ENCODE results near the gene ELAVL3. TPM values are rescaled to one million over a fixed set of nuclear protein-coding genes. Genes with fewer than 3 reads are reported as not detected.
"Not testable (repeated sequence)": the region's sequence is repeated elsewhere in the genome, so short reads cannot be mapped to it uniquely, and the experiment has no call there.

ELAVL3 gene
- total RNA-seq, 4 donors from 2014 or later: not detected

DNA sequence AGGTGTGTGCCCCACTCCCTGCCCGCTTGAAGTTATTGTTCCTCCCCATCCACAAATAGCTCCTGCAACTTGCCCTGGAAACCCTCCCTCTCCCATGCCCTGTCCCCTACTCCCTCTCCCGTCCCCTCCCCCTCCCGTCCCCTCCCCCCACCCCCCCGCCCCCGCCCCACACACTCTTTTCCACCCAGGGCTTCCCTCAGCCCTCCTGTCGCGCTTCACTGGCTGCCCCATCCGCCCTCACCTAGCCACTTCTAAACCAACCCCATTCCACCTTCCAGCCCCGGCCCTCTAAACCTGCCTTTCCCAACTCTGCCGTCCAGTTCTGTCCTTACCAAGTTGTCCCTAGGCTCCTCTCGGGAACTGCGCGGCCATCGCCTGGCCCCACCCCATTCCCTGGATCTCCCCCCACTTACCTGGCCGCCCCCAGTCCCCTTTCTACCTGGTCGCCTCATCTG lies 62.7 kb downstream of the ELAVL3 start:
- WGBS, 2 donors: 14 to 15% methylated on average over 15 to 16 of the region's 16 CpGs
- intact Hi-C loops (cut with DNase I; ENCODE audit: low total_unique reads): no loop called here
- no peak overlapping the region for H3K4me3 ChIP-seq (ENCODE audit: low read depth, poor library complexity, severe bottlenecking)
- TF ChIP-seq, protein P1, sequence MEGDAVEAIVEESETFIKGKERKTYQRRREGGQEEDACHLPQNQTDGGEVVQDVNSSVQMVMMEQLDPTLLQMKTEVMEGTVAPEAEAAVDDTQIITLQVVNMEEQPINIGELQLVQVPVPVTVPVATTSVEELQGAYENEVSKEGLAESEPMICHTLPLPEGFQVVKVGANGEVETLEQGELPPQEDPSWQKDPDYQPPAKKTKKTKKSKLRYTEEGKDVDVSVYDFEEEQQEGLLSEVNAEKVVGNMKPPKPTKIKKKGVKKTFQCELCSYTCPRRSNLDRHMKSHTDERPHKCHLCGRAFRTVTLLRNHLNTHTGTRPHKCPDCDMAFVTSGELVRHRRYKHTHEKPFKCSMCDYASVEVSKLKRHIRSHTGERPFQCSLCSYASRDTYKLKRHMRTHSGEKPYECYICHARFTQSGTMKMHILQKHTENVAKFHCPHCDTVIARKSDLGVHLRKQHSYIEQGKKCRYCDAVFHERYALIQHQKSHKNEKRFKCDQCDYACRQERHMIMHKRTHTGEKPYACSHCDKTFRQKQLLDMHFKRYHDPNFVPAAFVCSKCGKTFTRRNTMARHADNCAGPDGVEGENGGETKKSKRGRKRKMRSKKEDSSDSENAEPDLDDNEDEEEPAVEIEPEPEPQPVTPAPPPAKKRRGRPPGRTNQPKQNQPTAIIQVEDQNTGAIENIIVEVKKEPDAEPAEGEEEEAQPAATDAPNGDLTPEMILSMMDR (IDR thresholded peaks at IDR 0.05): no peak
- no peak for TF ChIP-seq POLR2A (IDR thresholded peaks at IDR 0.05)
- no peak for DNase-seq (ENCODE audit: low spot score in 2 of 2)

- intact Hi-C loops (cut with DNase I; ENCODE audit: low total_unique reads): no loop called here
- 93 to 94% methylated on average over 17 of the region's 17 CpGs for WGBS, 2 donors
- TF ChIP-seq POLR2A (IDR thresholded peaks at IDR 0.05): no peak
- TF ChIP-seq, protein P1 (IDR thresholded peaks at IDR 0.05): no peak
- no peak for DNase-seq (ENCODE audit: low spot score in 2 of 2)
- no peak overlapping the region for H3K4me3 ChIP-seq (ENCODE audit: low read depth, poor library complexity, severe bottlenecking)
Observed at GRCh38 chr19:11416346-11417052, 64.3 kb downstream of the ELAVL3 start.

- 53 to 67% methylated on average over 2 of the region's 2 CpGs for WGBS, 2 donors
- DNase-seq (ENCODE audit: low spot score in 2 of 2): no peak
- no peak overlapping the region for H3K4me3 ChIP-seq (ENCODE audit: low read depth, poor library complexity, severe bottlenecking)
- intact Hi-C loops (cut with DNase I; ENCODE audit: low total_unique reads): no loop called here
- TF ChIP-seq, protein P1 (IDR thresholded peaks at IDR 0.05): no peak
- TF ChIP-seq POLR2A (IDR thresholded peaks at IDR 0.05): no peak
Observed at GRCh38 chr19:11414544-11414943, 66.3 kb downstream of the ELAVL3 start.

GRCh38 chr19:11410682-11411081 lies 70.2 kb downstream of the ELAVL3 start:
- no peak for TF ChIP-seq POLR2A (IDR thresholded peaks at IDR 0.05)
- TF ChIP-seq, protein P1 (IDR thresholded peaks at IDR 0.05): no peak
- no peak overlapping the region for H3K4me3 ChIP-seq (ENCODE audit: low read depth, poor library complexity, severe bottlenecking)
- WGBS, 2 donors: 63 to 70% methylated on average over 8 of the region's 8 CpGs
- intact Hi-C loops (cut with DNase I; ENCODE audit: low total_unique reads): no loop called here
- no peak for DNase-seq (ENCODE audit: low spot score in 2 of 2)

DNA sequence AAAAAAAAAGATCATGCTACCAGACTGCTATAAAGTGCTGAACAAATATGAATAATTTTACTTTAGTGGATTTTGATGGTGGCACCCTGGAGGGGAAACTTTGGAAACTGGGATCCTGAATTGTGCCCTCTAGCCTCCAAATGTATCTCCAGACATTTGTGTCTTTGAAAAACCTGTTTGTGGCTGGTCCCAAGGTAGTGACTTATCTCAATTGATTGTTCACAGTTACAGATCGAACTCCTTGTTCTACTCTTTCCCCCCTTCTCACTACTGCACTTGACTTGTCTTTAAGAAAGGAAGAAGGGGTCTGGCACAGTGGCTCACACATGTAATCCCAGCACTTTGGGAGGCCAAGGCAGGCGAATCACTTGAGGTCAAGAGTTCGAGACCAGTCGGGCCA lies 72.3 kb downstream of the ELAVL3 start:
- WGBS, 2 donors: 84 to 85% methylated on average over 4 of the region's 4 CpGs

GRCh38 chr19:11406703-11407236 lies 74.1 kb downstream of the ELAVL3 start:
- 84 to 90% methylated on average over 12 of the region's 12 CpGs for WGBS, 2 donors
- H3K4me3 ChIP-seq (ENCODE audit: low read depth, poor library complexity, severe bottlenecking); DNase-seq (ENCODE audit: low spot score in 2 of 2); intact Hi-C loops (cut with DNase I; ENCODE audit: low total_unique reads): not testable (repeated sequence)

More for the DNA sequence above, 72.3 kb downstream of the ELAVL3 start:
- no peak overlapping the region for H3K4me3 ChIP-seq (ENCODE audit: low read depth, poor library complexity, severe bottlenecking)
- intact Hi-C loops (cut with DNase I; ENCODE audit: low total_unique reads): no loop called here
- TF ChIP-seq, protein P1 (IDR thresholded peaks at IDR 0.05): no peak
- no peak for TF ChIP-seq POLR2A (IDR thresholded peaks at IDR 0.05)
- no peak for DNase-seq (ENCODE audit: low spot score in 2 of 2)

Data from lower leg skin (tissue), 4 donors.